Activated naive CD8-positive, alpha-beta T cell treated with anti-CD3 and anti-CD28 coated beads, Interleukin-2, amount 10 ng/mL, durations not matched to agents 7 days and 5 days (primary cell): ENCODE data around the gene KIAA0232. TPM values are rescaled to one million over a fixed set of nuclear protein-coding genes. Genes with fewer than 3 reads are reported as not detected.

Experiments
- ATAC-seq: fragments of 150-1000 bp; cut with Tn5 transposase; one replicate; pipeline ENCODE4 v1.10.0; 2021; ENCODE audit warnings: low read depth, moderate library complexity
- POLR2A ChIA-PET: fragments of 350-600 bp; sonication (Branson Sonifier 250); formaldehyde crosslinking; loops from one replicate; lab custom pipeline; 2021; ENCODE audit warnings: antibody characterized with exemption; lab: Charles Lee
- DNase-seq: peaks from one replicate; pipeline ENCODE4 v3.0.0; 2021
- H3K27ac Mint-ChIP-seq: one replicate; pipeline ENCODE4 v1.8.0; 2022; ENCODE audit warnings: mild to moderate bottlenecking, mixed read lengths
- H3K27me3 Mint-ChIP-seq: one replicate; pipeline ENCODE4 v1.8.0; 2022; ENCODE audit warnings: mild to moderate bottlenecking, moderate library complexity, mixed read lengths
- H3K36me3 Mint-ChIP-seq: one replicate; pipeline ENCODE4 v1.8.0; 2021; ENCODE audit warnings: mild to moderate bottlenecking, mixed read lengths
- H3K4me1 Mint-ChIP-seq: one replicate; pipeline ENCODE4 v1.8.0; 2021; ENCODE audit warnings: mixed read lengths
- H3K4me3 Mint-ChIP-seq: one replicate; pipeline ENCODE4 v1.8.0; 2022; ENCODE audit warnings: mild to moderate bottlenecking, moderate library complexity, mixed read lengths
- H3K9me3 Mint-ChIP-seq: one replicate; pipeline ENCODE4 v1.8.0; 2021; ENCODE audit warnings: mixed read lengths
- total RNA-seq, 2 experiments: library from RNA; stranded (reverse); gene quantifications; one replicate each; pipeline ENCODE4 v1.2.3, GENCODE V29; 2021

Gene KIAA0232
- total RNA-seq, 2 experiments from 2014 or later = 21.5 to 23.9 TPM

DNA sequence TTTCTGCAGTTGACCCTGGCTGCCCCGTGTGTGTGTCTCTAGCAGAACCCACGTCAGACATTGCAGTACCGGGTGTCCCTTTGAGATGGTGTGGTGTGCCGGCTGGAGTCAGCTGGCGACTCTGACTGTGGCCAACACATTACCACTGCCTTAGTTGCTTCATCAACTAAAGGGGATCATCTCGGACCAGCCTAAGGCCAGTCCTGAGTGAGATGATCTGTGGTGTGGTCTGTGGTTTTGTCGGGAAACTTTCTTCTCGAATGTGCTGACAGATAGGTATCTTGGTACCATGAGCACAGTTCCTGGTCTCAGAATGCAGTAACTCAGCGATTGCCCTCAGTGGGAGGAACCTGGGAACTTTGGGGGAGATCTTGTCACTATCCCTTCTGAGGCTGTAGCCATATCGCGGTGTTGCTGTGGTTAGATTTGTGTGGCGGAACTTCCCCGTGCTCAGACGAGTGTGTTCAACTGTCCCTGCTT, 142.9 kb downstream of the KIAA0232 start:
- DNase-seq = no peak
- Mint-ChIP-seq H3K9me3 (no peaks in the 10 kb centered on the region), H3K27me3 (no peaks in the 10 kb centered on the region), H3K36me3 (peaks cover 39% of the 10 kb centered on the region), H3K4me3 (peak overlapping the region; percentile 59), H3K27ac (peak overlapping the region; percentile 65), H3K4me1 (peaks cover 57% of the 10 kb centered on the region)
- ATAC-seq = no peak
- POLR2A ChIA-PET = interaction anchor here (1.1 to 2.9 kb wide), 4 partner anchors 13 to 143 kb away, joined by 4 to 23 read pairs (median 6); partner anchors contain the start of genes GRPEL1 and TBC1D14

DNA sequence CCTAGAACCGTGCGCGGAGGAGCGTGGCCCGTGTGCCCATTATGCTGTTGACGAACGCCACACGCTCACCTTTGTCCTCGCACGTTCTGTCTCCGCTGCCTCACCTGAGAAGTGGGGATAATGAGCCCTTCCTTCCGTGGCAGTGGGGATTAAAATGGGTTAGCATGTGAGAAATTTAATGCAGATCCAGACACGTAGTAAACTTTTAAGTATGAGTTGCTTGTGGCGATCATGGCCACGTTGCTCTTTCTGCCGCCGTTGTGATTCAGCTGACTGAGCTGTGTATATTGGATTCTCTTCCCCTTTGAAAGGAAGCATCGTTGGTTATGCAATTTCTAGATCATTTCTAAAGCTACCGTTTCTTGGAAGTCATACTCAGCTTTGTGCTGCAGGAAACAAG, 143.6 kb downstream of the KIAA0232 start:
- no peaks in the 10 kb centered on the region for H3K27me3 Mint-ChIP-seq
- no peaks in the 10 kb centered on the region for H3K9me3 Mint-ChIP-seq
- peak overlapping the region; percentile 65 for H3K27ac Mint-ChIP-seq
- POLR2A ChIA-PET = interaction anchor here (0.9 to 2.9 kb wide), 9 partner anchors 9 to 144 kb away, joined by 3 to 23 read pairs (median 4); partner anchors contain the start of genes GRPEL1 and TBC1D14
- H3K36me3 Mint-ChIP-seq = peaks cover 39% of the 10 kb centered on the region
- peak overlapping the region; percentile 59 for H3K4me3 Mint-ChIP-seq
- no peak for DNase-seq
- H3K4me1 Mint-ChIP-seq = peaks cover 55% of the 10 kb centered on the region
- peak; percentile 24 for ATAC-seq

DNA sequence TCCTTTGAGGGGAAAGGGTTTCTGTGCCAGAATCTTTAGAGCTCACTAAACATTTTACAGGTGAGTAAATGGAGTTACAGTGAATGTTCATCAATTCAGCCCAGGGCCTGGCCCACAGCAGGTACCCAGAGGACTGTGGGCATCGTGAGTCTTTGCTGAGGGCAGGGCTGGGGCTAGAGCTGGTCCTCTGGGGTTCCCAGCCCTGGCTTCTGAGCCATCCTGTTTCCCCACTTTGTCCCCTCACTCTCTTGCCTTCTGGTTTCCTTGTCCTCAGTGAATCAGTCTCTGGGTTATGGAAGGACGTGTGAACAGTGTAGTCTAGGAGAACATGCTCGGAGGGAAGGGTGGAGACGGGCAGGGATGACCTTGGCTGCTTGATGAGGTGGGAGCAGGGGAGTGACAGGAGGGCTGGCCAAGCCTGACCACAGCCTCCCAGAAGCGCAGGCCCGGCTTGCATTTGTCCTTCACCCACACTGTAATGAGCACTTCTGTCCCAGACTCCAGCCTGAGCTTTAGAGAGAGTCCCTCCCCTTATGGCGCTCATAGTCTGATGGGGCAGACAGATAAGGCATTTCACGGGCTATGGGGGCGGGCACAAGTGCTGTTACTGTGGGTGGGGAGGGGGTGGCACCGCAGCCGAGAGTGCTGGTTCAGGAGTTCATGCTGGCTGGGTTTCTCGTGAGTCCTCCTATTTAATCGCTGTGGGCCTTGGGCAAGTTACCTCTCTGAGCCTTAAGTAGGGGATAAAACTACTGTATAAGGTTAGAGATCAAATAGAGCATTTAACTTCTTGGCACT, 144.4 kb downstream of the KIAA0232 start:
- peak overlapping the region; percentile 65 for H3K27ac Mint-ChIP-seq
- POLR2A ChIA-PET = interaction anchor here (0.9 to 2.9 kb wide), 11 partner anchors 8 to 143 kb away, joined by 3 to 23 read pairs (median 4); partner anchors contain the start of gene TBC1D14
- H3K4me1 Mint-ChIP-seq = peaks cover 54% of the 10 kb centered on the region
- H3K4me3 Mint-ChIP-seq = peak overlapping the region; percentile 59
- no peaks in the 10 kb centered on the region for H3K9me3 Mint-ChIP-seq
- no peaks in the 10 kb centered on the region for H3K27me3 Mint-ChIP-seq
- peak; percentile 54 for DNase-seq
- peak; percentile 78 for ATAC-seq
- H3K36me3 Mint-ChIP-seq = peaks cover 44% of the 10 kb centered on the region

DNA sequence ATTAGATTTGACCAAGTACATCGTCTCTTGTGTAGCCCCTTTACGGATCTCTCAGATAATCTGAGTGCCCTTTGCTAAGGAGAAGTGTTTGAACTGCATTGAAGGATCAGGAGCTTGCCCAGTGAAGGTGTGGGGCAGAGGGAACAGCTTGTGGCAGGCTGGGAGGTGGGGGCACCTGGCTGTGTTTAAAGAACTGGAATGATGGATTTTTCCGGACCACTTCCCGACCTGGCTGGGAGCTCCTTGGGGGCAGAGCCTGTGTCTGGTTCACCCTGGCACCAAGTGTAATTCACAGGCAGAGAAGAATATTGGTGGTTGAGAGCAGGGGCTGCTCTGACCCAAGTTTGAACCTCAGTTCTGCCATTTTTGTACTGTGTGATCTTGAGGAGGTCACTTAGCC, 145.6 kb downstream of the KIAA0232 start:
- H3K36me3 Mint-ChIP-seq = peaks cover 44% of the 10 kb centered on the region
- POLR2A ChIA-PET = interaction anchor here (1.1 to 2.9 kb wide), 5 partner anchors 9 to 28 kb away, joined by 3 to 9 read pairs (median 5); partner anchors contain the start of gene TBC1D14

DNA sequence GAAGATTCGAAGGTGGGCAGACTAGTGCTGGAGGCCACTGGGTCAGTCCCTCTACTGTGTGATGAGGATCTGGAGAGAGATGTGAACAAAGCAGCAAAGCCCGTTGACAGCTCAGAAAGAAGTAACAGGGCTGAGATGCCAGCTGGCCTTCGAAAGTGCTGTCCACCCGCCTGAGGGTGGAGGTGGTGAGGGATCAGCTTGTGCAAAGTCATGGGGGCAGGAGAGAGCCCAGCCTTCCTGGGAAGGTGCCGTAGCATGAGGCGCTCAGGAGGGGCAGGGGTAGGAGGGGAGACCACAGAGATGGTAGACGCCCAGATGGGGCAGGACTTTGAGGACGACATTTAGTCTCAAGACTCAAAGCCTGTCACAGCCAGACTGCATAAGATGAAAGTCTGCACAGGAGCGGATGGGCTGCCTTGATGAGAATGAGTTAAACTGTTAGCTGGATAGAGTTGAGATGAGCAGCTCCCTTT, 146.8 kb downstream of the KIAA0232 start:
- POLR2A ChIA-PET = interaction anchor here (1.1 to 1.4 kb wide), 2 partner anchors 13 to 20 kb away, joined by 3 to 5 read pairs; partner anchors contain the start of gene TBC1D14
- Mint-ChIP-seq H3K27ac (peak overlapping the region; percentile 1), H3K27me3 (no peaks in the 10 kb centered on the region), H3K4me3 (no peak overlapping the region), H3K9me3 (peaks cover 2% of the 10 kb centered on the region), H3K36me3 (peaks cover 45% of the 10 kb centered on the region), H3K4me1 (peaks cover 52% of the 10 kb centered on the region)
- DNase-seq = no peak
- no peak for ATAC-seq

More for the DNA sequence above, 145.6 kb downstream of the KIAA0232 start:
- H3K4me1 Mint-ChIP-seq = peaks cover 49% of the 10 kb centered on the region
- H3K9me3 Mint-ChIP-seq = no peaks in the 10 kb centered on the region
- no peak overlapping the region for H3K4me3 Mint-ChIP-seq
- no peak overlapping the region for H3K27ac Mint-ChIP-seq
- DNase-seq (no peak), ATAC-seq (no peak)
- H3K27me3 Mint-ChIP-seq = no peaks in the 10 kb centered on the region

DNA sequence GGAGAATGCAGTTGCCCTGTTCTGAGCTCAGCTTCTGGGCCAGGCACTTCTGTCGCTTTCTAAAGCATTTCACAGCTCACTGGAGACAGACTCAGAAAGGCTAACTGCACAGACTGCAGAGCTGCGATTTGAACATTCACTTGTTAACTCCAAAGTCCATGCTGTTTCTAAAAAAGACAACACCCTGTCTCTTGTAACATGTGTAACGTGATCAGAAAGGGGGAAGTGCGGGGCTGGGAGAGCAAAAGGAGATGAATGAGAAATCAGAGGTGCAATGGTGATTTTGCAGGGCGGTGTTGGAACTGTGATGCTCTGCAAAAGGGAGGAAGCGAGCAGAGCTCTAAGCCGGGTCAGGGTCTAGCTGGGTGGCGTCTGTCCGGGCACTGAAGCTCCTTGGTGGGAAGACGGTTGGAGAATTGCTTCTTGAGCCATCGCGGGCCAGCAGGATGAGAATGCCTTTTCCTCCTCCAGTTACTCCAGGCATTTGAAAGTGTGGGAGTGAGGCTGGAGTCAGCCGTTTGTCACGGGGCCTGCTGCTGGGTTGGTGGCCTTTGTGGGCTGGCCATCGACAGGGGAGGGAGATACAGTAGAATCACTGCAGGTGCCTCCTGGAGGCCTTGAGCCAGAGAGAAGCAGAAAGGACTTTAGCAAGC, 147.4 kb downstream of the KIAA0232 start:
- Mint-ChIP-seq H3K27ac (peak overlapping the region; percentile 6), H3K9me3 (peaks cover 2% of the 10 kb centered on the region), H3K4me1 (peaks cover 49% of the 10 kb centered on the region), H3K36me3 (peaks cover 41% of the 10 kb centered on the region), H3K4me3 (no peak overlapping the region), H3K27me3 (no peaks in the 10 kb centered on the region)
- DNase-seq = no peak
- no peak for ATAC-seq
- POLR2A ChIA-PET = no interaction called here

DNA sequence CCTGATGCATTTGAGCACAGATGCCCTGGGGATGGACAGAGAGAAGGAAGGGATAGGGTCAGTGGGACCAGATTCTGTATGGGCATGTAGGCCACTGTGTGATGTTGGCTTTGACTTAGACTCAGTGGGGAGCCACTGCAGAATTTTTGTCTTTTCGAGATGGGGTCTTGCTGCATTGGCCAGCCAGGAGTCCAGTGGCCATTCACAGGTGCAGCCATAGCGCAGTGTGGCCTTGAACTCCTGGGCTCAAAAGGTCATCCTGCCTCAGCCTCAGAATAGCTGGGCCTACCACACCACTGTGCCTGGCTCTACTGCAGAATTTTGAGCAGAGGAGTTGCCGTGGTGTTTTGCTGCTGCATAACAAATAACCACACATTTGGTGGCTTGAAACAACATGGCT, 149.9 kb downstream of the KIAA0232 start:
- Mint-ChIP-seq H3K27me3 (no peaks in the 10 kb centered on the region), H3K4me3 (no peak overlapping the region), H3K9me3 (peaks cover 2% of the 10 kb centered on the region), H3K36me3 (peaks cover 32% of the 10 kb centered on the region), H3K4me1 (peaks cover 24% of the 10 kb centered on the region), H3K27ac (no peak overlapping the region)
- ATAC-seq = no peak
- DNase-seq = no peak
- POLR2A ChIA-PET = no interaction called here

DNA sequence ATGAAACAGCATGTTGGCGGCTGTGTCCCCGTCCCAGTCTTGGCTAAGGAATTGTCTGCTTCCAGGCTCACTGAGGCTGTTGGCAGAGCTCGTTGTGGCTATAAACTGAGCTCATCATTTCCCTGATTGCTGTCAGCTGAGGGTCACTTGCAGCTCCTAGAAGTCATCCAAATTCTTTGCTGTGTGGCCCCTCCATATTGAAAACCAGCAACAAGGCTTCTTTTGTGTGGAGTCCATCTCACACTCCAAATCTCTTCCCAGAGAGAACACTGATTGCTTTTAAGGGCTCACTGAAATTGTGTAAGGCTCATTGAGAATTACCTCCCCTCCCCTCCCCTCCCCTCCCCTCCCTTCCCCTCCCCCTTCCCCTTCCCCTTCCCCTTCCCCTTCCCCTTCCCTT, 150.4 kb downstream of the KIAA0232 start:
- Mint-ChIP-seq H3K36me3 (peaks cover 33% of the 10 kb centered on the region), H3K27ac (no peak overlapping the region), H3K9me3 (peaks cover 2% of the 10 kb centered on the region), H3K4me3 (no peak overlapping the region), H3K4me1 (peaks cover 21% of the 10 kb centered on the region), H3K27me3 (no peaks in the 10 kb centered on the region)
- POLR2A ChIA-PET = no interaction called here
- ATAC-seq = no peak
- DNase-seq = no peak

Other genes with a start within 250 kb of the KIAA0232 start
- 10 to 100 TPM; 36.0 to 38.2 TPM for gene MAN2B2, start 207.5 kb upstream of the KIAA0232 start, total RNA-seq
- gene MRFAP1, start 142.0 kb upstream of the KIAA0232 start, total RNA-seq = 100 to 1,000 TPM; 123 to 128 TPM
- gene S100P, start 88.8 kb upstream of the KIAA0232 start, total RNA-seq = 1 to 10 TPM in 1 of 2 experiments, not detected in 1; 1.5 TPM
- gene MRFAP1L1, start 72.9 kb upstream of the KIAA0232 start, total RNA-seq = 10 to 100 TPM; 74.6 to 80.0 TPM
- gene BLOC1S4, start 66.6 kb upstream of the KIAA0232 start, total RNA-seq = 10 to 100 TPM; 23.9 to 24.3 TPM
- gene TBC1D14, start 127.1 kb downstream of the KIAA0232 start, total RNA-seq = 10 to 100 TPM; 44.5 to 52.3 TPM